Prostate gland (tissue), 2 donors: ENCODE results near the gene DUS1L.

Experiments
- POLR2A ChIP-seq: fragments of 450-650 bp; IDR thresholded peaks from one replicate; pipeline ENCODE4 v1.6.1; 2016; ENCODE audit warnings: antibody characterized with exemption, mild to moderate bottlenecking
- POLR2AphosphoS5 ChIP-seq: sonication (generic); formaldehyde crosslinking; IDR thresholded peaks from one replicate; pipeline ENCODE4 v1.6.1; 2017; ENCODE audit warnings: antibody characterized with exemption
- TF ChIP-seq, protein P1 (sequence below), 4 experiments: fragments of 200-600 bp in 2 of 4; fragments of 450-650 bp in 2 of 4; sonication (generic) in 2 of 4; IDR thresholded peaks; 1 replicate in 3 of 4; 2 replicates in 1 of 4; pipeline ENCODE4 v1.5.1; 2016 to 2019; ENCODE audit warnings: antibody characterized with exemption in 4 of 4, mild to moderate bottlenecking in 2 of 4, moderate library complexity in 2 of 4

DNA sequence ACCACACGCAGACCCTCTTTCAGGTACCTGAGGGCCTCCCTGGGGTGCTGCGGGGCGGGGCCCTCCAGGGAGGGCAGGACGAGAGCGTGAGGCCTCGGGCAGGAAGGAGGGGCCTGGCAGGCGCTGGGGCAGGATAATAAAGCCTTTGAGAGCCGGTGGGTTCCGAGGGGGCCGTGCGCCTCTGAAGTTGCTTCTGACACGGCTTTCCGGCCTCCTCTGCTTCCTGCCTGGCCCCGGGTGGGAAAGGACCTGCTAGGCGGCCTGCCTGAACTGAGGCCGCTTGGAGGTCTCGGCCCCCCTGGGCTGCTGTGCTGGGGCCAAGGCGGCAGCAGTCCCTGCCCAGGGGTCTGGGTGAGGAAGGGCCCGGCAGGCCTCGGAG is 53.4 kb downstream of the DUS1L start:
- TF ChIP-seq POLR2A (no peak), POLR2AphosphoS5 (no peak)
- TF ChIP-seq, protein P1, sequence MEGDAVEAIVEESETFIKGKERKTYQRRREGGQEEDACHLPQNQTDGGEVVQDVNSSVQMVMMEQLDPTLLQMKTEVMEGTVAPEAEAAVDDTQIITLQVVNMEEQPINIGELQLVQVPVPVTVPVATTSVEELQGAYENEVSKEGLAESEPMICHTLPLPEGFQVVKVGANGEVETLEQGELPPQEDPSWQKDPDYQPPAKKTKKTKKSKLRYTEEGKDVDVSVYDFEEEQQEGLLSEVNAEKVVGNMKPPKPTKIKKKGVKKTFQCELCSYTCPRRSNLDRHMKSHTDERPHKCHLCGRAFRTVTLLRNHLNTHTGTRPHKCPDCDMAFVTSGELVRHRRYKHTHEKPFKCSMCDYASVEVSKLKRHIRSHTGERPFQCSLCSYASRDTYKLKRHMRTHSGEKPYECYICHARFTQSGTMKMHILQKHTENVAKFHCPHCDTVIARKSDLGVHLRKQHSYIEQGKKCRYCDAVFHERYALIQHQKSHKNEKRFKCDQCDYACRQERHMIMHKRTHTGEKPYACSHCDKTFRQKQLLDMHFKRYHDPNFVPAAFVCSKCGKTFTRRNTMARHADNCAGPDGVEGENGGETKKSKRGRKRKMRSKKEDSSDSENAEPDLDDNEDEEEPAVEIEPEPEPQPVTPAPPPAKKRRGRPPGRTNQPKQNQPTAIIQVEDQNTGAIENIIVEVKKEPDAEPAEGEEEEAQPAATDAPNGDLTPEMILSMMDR (IDR thresholded peaks at IDR 0.05), result no peak
